NCI-H2196 treated with DMSO at 0.1 percent for 48 hours (cell line): ENCODE results near the gene APMAP.

Experiments
- DNase-seq: peaks from one replicate; lab custom pipeline; 2025; ENCODE audit not compliant: unreplicated experiment; lab: John Stamatoyannopoulos, UW

APMAP gene

GRCh38 chr20:25024171-25024570, 31.6 kb upstream of the APMAP start:
- no peak for DNase-seq

GRCh38 chr20:25023356-25023755, 30.8 kb upstream of the APMAP start:
- DNase-seq = no peak

- DNase-seq = no peak
Measured at GRCh38 chr20:25022680-25023079, 30.1 kb upstream of the APMAP start.

GRCh38 chr20:25021336-25021735, 28.8 kb upstream of the APMAP start:
- DNase-seq = no peak

GRCh38 chr20:25020901-25021301, 28.4 kb upstream of the APMAP start:
- DNase-seq = no peak

- no peak for DNase-seq
Measured at GRCh38 chr20:25020345-25020744, 27.8 kb upstream of the APMAP start.

- DNase-seq = no peak
Measured at GRCh38 chr20:25019381-25020155, 27.0 kb upstream of the APMAP start.

GRCh38 chr20:25018841-25019240, 26.3 kb upstream of the APMAP start:
- DNase-seq = no peak

GRCh38 chr20:25018425-25018824, 25.9 kb upstream of the APMAP start:
- no peak for DNase-seq

GRCh38 chr20:25017257-25017803, 24.8 kb upstream of the APMAP start:
- peak; percentile 84 for DNase-seq

- no peak for DNase-seq
Measured at GRCh38 chr20:25016471-25016870, 23.9 kb upstream of the APMAP start.

GRCh38 chr20:25015986-25016385, 23.4 kb upstream of the APMAP start:
- DNase-seq = no peak

GRCh38 chr20:25014816-25015215, 22.3 kb upstream of the APMAP start:
- DNase-seq = no peak

- no peak for DNase-seq
Measured at GRCh38 chr20:25013478-25014380, 21.2 kb upstream of the APMAP start.

- no peak for DNase-seq
Measured at GRCh38 chr20:25012616-25013189, 20.2 kb upstream of the APMAP start.

GRCh38 chr20:25011831-25012241, 19.3 kb upstream of the APMAP start:
- DNase-seq = no peak

- no peak for DNase-seq
Measured at GRCh38 chr20:25011261-25011660, 18.7 kb upstream of the APMAP start.

GRCh38 chr20:25009218-25010145, 16.9 kb upstream of the APMAP start:
- DNase-seq = peak; percentile 54

- DNase-seq = no peak
Measured at GRCh38 chr20:25008388-25009217, 16.1 kb upstream of the APMAP start.
